ENCODE results near the gene ELOA. TPM values are rescaled to one million over a fixed set of nuclear protein-coding genes. Genes with fewer than 3 reads are reported as not detected.
"Not testable (repeated sequence)": the region's sequence is repeated elsewhere in the genome, so short reads cannot be mapped to it uniquely, and the experiment has no call there.

The ELOA gene
- total RNA-seq, 3 donors from 2014 or later = 32.9 to 35.5 (median 35.1) TPM

DNA sequence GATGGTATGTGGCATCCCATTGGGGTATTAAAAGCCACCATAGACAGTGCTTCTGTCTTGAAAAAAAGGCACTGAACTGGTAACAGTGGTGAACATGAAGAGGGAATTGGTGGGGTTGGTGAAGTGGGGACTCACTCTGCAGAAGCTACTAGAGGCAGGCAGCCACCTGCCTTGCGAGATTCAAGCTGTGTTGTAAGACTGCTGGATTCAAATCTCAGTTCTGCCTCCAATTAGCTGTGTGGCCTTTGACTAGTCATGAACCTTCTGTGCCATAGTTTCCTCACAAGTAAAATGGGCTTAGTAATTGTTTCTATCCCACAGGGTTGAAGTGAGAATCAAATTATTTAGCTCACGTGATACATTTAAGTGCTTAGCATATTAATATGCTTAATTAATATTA lies 16.6 kb upstream of the ELOA start:
- no peak for DNase-seq
- Histone ChIP-seq H3K36me3 (ENCODE audit: low read depth) (no peaks in the 10 kb centered on the region), H3K9me3 (no peaks in the 10 kb centered on the region), H3K4me3 (no peak overlapping the region), H3K4me1 (ENCODE audit: low read depth) (peaks cover 14% of the 10 kb centered on the region)
- no peak for ATAC-seq
- intact Hi-C loops (cut with DNase I, micrococcal nuclease) = no loop called here
- TF ChIP-seq, protein P1, sequence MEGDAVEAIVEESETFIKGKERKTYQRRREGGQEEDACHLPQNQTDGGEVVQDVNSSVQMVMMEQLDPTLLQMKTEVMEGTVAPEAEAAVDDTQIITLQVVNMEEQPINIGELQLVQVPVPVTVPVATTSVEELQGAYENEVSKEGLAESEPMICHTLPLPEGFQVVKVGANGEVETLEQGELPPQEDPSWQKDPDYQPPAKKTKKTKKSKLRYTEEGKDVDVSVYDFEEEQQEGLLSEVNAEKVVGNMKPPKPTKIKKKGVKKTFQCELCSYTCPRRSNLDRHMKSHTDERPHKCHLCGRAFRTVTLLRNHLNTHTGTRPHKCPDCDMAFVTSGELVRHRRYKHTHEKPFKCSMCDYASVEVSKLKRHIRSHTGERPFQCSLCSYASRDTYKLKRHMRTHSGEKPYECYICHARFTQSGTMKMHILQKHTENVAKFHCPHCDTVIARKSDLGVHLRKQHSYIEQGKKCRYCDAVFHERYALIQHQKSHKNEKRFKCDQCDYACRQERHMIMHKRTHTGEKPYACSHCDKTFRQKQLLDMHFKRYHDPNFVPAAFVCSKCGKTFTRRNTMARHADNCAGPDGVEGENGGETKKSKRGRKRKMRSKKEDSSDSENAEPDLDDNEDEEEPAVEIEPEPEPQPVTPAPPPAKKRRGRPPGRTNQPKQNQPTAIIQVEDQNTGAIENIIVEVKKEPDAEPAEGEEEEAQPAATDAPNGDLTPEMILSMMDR (IDR thresholded peaks at IDR 0.05) = no peak

DNA sequence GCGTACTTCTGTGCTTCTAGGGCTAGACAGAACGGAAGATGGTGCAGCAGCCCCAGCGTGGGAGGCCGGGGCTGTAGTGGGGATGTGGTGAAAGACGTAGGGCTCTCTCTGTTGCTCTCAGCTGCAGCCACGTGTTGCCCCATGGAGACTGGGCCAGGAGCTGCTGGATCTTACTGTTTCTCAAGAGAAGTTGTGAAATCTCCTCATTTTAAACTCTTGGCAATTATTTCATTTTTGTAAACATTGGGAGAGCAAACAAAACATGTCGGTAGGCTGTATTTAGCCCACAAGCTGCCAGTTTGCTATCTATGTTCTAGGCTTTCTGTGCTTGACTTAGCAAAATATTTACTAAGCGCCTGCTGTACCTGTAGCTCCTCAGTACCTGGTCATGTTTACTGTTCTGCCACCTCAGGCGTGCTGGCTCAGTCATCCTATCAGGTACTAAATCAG lies 15.9 kb upstream of the ELOA start:
- ATAC-seq (peak; percentile 84), DNase-seq (peak; percentile 43 to 78 (median 48))
- intact Hi-C loops (cut with DNase I, micrococcal nuclease) = no loop called here
- H3K4me3 ChIP-seq = no peak overlapping the region
- H3K4me1 ChIP-seq (ENCODE audit: low read depth) = peaks cover 14% of the 10 kb centered on the region
- TF ChIP-seq, protein P1 (IDR thresholded peaks at IDR 0.05) = no peak
- no peaks in the 10 kb centered on the region for H3K9me3 ChIP-seq
- no peaks in the 10 kb centered on the region for H3K36me3 ChIP-seq (ENCODE audit: low read depth)

- Histone ChIP-seq H3K9me3 (no peaks in the 10 kb centered on the region), H3K4me1 (ENCODE audit: low read depth) (peaks cover 12% of the 10 kb centered on the region), H3K36me3 (ENCODE audit: low read depth) (no peaks in the 10 kb centered on the region), H3K4me3 (no peak overlapping the region)
- DNase-seq = no peak
- TF ChIP-seq, protein P1 (IDR thresholded peaks at IDR 0.05) = no peak
- ATAC-seq = peak; percentile 52
- intact Hi-C loops (cut with DNase I, micrococcal nuclease) = no loop called here
Observed at GRCh38 chr1:23732363-23733224, 10.7 kb upstream of the ELOA start.

DNA sequence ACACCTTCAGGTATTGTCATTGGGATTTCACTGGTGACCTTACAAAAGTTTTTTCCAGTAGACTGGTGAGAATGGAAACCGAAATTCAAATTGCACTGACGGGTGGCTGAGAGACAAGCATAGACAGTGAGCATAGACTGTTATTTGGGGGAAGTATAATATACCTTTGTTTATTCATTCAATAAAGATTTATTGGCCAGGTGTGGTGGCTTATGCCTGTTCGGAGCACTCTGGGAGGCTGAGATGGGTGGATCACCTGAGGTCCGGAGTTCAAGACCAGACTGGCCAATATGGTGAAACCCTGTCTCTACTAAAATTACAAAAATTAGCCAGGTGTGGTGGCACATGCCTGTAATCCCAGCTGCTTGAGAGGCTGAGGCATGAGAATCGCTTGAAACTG lies 10.0 kb upstream of the ELOA start:
- ATAC-seq (peak; percentile 89), DNase-seq (peak in 2 of 3 donors; percentile 43)
- H3K4me1 ChIP-seq (ENCODE audit: low read depth); H3K9me3 ChIP-seq; H3K4me3 ChIP-seq; H3K36me3 ChIP-seq (ENCODE audit: low read depth); intact Hi-C loops (cut with DNase I, micrococcal nuclease): not testable (repeated sequence)

DNA sequence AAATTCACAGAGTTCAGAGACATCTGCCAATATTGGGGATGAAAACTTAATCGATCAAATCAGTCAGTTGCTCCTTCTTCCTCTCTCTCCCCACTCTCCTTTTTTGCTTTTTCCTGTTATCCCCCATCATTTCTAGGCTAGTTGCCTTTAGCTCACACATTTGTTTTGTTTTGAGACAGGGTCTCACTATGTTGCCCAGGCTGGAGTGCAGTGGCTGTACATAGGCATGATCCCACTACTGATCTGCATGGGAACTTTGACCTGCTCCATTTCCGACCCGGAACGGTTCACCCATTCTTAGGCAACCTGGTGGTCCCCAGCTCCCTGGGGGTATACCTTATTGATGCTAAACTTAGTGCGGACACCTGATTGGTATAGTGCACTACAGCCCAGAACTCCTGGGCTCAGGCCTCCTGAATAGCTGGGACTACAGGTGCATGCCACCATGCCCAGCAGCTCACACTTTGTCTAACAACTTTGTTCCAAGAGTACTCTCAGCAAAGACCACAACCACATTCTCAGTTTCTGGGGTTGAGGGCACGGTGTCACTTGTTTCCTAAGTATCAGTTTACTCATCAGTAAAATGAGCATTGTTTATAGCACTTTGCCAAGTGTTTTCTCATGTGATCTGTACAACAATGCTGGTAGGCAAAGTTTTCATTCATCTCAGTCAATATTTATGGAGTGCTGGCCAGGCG lies 6.7 kb upstream of the ELOA start:
- TF ChIP-seq, protein P1 (IDR thresholded peaks at IDR 0.05) = no peak
- H3K9me3 ChIP-seq = no peaks in the 10 kb centered on the region
- intact Hi-C loops (cut with DNase I, micrococcal nuclease) = no loop called here
- H3K36me3 ChIP-seq (ENCODE audit: low read depth) = no peaks in the 10 kb centered on the region
- DNase-seq (no peak), ATAC-seq (no peak)
- no peak overlapping the region for H3K4me3 ChIP-seq
- peaks cover 3% of the 10 kb centered on the region for H3K4me1 ChIP-seq (ENCODE audit: low read depth)

DNA sequence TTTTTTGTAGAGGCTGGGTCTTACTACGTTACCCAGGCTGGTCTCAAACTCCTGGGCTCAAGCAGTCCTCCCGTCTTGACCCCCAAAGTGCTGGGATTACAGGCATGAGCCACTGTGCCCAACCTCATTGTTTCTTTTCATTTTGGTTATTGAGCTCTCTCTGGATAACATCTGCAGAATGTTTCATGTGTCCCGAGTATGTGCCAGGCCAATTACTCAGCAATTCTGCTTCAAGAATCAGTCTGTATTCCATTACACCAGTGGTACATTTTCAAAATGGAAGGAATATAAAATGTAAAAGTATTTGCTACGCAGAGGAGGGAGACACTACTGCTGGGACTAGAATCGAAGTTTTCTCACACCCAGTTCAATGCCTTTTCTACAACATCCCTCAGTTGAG lies 1.7 kb upstream of the ELOA start:
- intact Hi-C loops (cut with DNase I, micrococcal nuclease) = no loop called here
- ATAC-seq = no peak

More for the DNA sequence above, 1.7 kb upstream of the ELOA start:
- Histone ChIP-seq H3K4me3 (no peak overlapping the region), H3K36me3 (ENCODE audit: low read depth) (no peaks in the 10 kb centered on the region), H3K4me1 (ENCODE audit: low read depth) (peaks cover 17% of the 10 kb centered on the region), H3K9me3 (no peaks in the 10 kb centered on the region)
- TF ChIP-seq, protein P1 (IDR thresholded peaks at IDR 0.05) = no peak
- no peak for DNase-seq

Data from mucosa of descending colon (tissue), 3 donors.